ENCODE results near the gene HNRNPF.
A peak's percentile ranks its signal among the peaks of the same experiment; 100 is the strongest.

Gene HNRNPF

DNA sequence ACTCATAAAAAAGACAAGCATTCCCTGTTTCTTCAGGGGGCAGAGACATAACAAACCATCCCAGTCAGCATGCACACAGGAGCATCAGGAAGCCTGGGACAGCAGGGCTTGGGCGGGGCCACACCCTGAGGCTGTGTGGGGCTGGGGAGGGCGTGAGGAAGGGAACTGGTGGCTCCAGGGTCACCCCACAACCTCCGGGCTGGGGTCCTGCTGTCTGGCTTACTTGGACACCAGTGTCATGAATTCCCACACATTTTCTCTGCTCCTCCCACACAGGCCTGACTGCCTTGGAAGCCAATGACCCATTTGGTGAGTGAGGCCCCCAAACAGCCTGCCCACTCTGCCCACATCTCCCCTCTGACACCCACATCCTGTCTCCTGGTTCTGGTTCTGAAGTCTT lies 34.8 kb downstream of the HNRNPF start:
- DNase-seq, result no peak

DNA sequence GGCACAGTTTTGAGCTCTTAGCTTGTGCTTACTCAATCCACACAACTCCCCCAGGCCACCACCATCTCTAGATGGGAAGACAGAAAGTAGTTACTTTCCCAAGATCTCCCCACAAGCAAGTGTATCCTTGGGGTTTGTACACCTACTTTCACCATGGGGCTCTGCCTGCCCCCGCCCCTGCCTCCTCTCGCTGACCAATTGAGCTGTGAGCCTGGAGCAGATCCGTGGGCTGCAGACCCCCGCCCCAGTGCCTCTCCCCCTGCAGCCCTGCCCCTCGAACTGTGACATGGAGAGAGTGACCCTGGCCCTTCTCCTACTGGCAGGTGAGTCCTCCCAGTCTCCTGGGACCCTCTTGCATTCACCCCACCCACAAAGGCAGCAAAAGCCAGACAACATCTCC lies 35.5 kb downstream of the HNRNPF start:
- DNase-seq, result no peak

DNA sequence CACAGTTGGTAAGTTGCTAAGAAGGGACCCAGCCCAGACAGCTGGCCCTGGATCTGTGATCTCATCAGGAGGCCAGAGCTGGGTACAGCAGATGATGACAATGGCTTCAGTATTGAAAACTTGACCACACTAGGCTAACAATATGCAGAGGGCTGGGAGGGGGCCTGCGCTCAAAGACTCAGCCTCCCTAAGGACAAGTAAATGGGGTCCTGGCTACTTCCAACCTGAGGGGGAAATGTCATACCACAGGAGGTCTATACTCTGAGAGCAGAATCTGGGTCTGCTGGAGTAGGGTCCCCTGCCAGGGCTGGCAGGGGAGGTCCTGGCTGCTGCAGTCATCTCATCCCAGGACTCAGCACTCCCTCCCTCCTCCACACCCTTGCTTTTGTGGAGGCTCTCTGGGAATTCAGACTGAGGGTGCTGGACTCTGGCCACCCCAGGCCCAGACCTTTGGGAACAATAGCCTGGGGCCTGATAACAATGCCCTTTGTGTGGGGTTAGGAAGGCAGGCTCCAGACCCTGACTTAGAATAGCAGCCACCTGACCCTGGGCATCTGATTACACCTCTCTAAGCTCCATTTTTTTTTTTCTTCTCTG lies 36.1 kb downstream of the HNRNPF start:
- DNase-seq, result no peak

DNA sequence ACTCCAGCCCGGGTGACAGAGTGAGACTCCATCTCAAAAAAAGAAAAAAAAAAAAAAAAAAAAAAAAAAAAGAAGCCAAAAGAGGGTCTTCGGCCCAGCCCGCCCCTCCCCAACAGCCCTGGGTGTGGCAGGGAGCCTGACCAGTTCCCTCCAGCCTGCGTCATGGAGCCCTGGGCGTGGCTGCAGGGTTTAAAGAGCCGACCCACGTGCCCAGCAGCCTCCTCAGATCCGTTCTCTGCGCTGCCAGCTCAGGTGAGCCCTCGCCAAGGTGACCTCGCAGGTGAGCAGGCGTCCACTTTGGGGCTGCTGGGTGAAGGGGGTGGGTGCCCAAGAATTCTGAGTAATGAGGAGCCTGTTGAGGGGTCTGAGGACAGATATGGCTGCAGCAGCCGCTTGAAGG lies 37.6 kb downstream of the HNRNPF start, which contains the start of gene FXYD4:
Gene FXYD4 (plus strand): TSS at position 219 of the 400 bp plus-strand sequence. CDS start 2,111 bp downstream, outside the sequence.
- DNase-seq, result no peak

DNA sequence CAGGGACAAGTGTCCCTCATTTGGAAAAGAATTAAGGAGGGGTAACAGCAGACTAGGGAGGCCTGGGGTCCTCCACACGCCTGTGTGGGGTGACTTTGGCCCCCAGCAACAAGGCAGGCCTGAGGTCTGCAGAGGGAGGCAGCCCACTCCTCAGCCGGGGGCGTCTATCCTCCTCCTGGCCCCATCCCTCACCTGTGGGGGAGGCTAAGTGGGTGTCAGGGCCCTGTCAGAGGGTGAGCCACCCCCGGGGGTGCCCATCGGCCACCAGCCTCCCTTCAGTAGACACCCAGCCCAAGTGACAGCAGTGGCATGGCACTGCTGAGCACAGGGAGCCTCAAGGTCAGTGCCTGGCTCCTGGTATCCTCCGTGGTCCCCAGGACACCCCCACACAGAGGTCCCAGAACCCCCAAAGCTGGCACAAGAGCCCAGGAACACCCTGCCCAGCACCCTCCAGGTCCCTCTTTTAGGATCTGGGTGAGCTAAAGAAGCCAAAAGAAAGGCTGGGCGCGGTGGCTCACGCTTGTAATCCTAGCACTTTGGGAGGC lies 38.2 kb downstream of the HNRNPF start:
- no peak for DNase-seq

DNA sequence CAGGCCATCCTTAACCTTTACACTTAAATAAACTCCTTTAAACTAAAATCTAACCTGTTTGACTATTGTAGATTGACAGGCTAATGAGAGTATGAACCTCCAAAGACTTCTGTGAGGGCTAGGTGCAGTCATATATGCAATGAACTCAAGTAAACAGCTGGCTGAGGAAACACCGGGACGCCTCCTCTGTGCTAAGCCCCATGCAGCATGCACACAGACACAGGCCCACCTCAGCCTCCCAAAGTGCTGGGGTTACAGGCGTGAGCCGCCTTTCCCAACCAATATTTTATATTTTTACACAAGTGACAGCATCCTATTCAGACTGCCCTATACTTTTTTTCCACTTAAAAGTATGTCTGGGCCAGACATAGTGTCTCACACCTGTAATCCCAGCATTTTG lies 39.1 kb downstream of the HNRNPF start:
- no peak for DNase-seq

DNA sequence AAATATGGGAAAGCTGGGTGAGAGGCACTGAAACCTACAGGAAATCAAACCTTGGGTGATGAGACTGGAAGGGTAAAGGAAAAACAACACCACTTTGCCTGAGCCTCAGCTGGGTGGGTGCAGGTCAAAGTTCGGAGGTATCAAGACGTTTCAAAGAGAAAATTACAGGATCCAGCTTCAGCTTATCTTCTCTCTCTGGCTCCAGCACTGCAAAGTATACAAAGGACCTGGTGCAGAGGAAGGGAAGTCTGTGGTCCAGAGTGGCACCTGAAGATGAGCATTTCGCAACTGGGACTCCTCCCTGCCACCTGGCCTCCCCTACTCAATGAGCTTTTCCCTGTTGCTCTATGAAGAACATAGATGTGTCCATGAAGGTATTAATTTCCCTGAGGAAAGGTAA lies 44.0 kb downstream of the HNRNPF start:
- DNase-seq, result no peak

DNA sequence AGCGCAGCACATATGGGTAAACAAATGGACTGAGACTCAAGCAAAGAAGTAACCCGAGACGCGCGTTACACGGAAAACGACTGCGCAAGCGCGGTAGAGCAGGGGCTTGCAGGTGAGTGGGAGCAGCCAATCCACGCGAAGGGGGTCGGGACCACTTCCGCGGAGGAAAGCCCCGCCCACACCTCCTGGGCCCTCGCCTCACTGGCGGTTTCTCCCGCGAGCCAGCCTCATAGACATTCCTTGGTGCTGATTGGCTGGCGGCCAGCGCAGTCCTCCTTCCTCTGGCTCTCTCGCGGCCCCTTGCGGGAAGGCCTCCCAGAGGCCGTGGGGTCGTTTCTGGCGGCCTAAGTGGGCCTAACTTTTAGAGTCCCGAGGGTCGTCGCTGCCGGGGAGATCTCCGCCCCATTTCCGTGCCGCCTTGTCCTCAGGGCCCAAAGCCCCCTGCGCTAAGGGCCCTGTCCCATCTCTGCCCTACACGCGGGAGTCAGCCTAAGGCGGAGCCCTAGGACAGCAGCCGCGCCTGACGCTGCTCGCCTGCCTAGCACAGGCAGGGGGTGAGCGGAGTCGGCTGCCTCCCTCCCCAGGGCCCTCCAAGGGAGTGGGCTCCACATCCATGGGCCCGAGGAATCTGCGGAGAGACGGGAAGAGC lies 46.7 kb downstream of the HNRNPF start:
- peak; percentile 89 for DNase-seq

DNA sequence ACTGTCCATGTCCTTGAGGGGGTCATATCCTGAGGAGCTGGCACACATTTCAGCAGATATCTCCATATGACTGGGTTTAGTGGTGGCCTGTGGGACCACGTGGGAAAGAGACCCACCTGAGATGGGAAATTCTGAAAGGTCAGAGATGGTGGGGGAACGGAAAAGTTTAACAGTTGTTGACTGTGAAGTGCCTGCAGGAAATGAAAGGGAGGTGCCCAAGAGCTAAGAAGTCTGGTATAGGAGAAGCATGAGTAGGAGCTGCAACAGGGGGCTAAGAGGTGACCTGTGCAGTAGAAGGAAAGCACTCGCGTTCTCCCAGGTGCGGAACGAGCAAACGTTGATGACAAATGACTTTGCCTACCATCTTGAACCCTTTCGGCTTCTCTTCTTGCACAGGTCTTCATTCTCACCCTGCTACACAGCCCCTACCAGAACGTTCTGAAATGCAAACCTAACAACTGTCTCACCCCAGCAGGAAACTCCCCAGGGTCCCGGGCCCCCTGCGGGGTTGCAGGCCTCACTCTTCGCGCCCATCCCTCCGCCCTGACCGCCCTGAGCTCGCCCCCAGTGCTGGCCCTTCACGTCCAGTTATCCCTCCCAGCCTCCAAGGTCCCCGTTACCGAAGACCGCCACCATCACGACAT lies 47.3 kb downstream of the HNRNPF start:
- no peak for DNase-seq

DNA sequence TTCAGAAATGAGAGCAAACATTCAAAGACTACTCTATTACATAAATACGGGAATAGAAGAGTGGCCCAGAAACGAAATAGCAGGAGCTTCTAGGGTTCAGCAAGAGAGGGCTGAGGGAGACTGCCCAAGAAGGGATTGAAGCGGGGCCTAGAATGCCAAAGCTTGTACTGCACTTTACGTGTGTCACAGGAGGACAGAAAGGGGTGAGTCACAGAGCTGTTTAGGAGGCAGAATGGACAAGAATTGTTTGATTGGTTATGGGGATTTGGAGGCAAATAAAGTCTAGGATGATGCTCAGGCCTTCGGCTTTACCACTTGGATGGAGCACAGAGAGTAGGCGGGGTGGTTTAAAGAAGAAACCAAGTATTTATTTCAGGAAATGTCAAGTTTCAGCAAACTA lies 48.9 kb downstream of the HNRNPF start:
- DNase-seq, result no peak

DNA sequence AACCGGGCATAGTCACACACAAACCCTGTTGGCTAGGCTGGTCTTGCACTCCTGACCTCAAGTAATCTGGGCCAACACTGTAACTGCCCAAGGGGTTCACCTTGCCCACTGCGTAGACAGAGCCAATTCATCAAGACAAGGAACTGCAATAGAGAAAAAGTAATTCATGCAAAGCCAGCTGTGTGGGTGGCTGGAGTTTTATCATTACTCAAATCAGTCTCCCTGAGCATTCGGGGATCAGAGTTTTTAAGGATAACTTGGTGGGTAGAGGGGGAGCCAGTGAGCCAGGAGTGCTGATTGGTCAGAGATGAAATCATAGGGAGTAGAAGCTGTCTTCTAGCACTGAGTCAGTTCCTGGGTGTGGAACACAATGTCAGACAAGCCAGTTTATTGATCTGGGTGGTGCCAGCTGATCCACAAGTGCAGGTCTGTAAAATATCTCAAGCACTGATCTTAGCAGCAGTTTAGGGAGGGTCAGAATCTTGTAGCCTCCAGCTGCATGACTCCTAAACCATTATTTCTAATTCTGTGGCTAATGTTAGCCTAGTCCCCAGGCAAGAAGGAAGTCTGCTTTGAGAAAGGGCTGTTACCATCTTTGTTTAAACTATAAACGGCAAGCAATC lies 53.1 kb downstream of the HNRNPF start:
- peak; percentile 9 for DNase-seq

DNA sequence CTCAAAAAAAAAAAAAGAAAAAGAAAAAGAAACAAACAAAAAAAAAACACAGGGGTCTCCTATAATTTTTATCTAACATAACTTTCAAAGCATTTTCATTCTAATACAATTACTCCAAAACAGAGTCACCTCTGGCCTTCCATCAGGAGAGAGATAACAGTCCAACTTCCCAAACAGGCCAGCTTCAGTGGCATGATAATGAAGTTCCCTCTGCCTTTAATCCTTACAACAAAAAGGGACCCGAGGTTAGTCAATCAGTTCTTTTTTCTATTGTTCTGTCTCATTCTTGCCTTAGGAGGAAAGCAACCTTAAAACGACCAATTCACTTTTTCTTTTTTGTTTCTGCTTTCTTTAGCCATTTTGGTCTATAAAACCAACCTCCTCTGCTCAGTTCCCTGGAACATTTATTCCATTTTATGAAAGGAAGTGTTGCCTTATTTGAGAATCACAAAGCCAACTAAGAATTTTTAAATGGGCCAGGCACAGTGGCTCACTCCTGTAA lies 54.1 kb downstream of the HNRNPF start:
- no peak for DNase-seq

DNA sequence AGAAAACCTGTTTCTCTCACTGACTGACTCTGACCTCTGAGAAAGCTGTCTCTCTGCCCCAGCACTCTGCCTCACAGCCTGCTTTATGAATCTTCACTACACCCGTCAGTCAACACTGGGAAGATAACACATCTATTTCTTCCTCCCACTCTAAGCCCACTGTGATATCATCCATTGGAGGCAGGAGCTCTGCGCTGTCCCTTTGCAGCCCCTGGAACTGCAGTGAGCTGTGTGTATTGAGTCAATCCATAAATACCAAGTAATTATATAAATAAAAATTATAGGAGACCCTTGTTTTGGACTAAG lies 54.7 kb downstream of the HNRNPF start:
- DNase-seq, result no peak

DNA sequence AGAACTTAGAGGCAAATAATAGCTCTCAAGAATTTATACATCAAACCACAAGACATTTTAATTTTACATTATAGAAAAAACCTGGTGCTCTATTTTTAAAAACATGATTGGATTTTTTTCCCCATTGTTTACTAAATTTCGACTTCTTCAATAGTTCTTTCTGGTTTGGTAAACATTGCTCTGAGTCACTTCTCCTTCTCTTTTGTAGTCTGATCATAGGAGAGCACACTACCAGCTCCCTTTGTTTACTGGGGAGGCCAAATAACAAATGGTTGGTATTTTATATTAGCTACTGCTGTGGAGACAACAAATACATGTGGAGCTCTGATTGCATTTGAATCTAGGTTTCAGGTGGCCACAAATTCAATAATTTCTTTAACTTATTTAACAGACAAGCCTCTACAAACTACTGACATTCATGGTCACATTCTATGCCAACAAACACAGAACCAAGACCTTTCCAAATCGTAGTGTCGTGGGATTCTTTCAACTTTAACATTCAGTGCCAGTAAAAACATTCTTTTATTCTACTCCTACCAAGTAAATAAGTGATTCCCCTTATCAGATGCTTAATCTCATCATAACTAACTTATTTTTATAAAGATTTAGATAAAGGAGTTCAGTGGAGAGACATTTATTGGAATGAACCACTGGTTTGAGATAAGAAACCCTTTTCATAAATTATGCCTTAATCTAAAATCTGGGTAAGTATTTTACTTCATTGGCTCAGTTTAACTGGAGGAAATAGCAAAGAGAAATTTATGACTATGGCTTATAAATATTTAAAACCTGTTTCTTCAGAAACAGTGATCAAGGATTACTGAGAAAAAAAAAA lies 55.3 kb downstream of the HNRNPF start:
- DNase-seq, result no peak

DNA sequence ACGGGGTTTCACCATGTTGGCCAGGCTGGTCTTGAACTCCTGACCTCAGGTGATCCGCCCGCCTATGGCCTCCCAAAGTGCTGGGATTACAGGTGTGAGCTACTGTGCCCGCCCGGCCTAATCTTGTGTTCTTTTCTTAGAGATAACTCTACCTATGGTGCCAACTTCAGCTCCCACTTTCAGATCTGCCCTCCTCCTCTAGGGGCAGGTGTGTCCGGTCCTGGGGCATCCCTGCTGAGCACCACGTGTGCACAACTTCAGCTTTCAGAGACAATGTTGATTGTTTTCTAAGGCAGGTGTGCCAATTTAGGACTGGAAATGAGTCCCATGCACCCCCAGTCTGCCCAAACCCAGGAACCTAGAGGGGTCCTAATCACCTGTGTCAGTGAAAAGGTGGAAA lies 56.0 kb downstream of the HNRNPF start:
- DNase-seq, result no peak

DNA sequence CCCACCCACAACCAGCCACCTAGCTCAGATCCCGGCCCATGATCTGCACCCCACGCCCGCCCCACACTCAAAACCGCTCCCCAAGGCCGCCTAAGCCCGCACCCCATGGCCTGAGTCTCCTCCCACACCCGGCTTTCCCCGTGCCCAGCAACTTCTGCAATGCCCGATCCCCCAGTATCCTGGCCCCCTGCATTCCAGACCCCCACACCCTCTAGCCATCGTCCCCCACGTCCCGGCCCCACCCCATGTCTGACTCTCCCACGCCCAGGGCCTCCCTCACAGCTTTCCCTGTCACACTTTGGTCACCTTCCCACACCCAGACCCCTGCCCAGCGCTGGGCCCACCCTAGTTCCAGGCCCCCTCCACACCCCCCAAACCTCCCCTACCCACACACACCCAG lies 57.7 kb downstream of the HNRNPF start:
- no peak for DNase-seq

DNA sequence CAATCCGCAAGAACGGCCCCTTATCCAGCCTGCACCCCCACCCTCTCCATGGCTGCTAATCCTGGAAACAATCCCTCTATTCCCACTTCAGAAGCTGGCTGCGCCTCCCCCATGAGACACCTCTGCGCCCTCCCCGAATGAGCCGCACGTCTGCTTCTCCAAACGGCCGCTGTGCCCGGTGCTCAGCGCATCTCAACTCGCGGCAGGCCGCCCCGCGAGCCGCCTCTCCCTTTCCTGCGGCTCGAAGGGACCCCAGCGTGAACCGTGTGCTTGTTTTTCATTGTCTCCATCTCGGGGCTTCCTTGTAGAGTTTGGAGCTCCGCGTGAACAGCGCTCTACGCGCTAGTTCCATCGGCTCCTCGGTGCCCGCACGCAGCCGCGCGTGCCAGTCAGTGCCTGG lies 58.3 kb downstream of the HNRNPF start:
- DNase-seq, result no peak

DNA sequence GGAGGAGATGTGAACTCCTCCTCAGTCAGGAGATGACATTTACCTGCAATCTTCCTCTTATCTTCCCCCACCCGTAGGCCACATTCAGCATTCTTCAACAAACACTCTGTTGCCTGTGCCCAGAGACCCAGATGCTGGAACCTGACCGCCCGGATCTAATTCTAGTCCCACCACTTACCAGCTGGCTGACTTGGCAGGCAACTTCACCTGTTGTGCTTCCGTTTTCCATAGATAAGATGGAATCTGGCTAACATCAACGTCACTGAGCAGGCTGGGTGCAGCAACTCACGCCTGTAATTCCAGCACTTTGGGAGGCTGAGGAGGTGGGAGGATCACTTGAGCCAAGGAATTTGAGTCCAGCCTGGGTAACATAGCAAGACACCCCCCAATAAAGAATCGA lies 58.8 kb downstream of the HNRNPF start:
- no peak for DNase-seq

DNA sequence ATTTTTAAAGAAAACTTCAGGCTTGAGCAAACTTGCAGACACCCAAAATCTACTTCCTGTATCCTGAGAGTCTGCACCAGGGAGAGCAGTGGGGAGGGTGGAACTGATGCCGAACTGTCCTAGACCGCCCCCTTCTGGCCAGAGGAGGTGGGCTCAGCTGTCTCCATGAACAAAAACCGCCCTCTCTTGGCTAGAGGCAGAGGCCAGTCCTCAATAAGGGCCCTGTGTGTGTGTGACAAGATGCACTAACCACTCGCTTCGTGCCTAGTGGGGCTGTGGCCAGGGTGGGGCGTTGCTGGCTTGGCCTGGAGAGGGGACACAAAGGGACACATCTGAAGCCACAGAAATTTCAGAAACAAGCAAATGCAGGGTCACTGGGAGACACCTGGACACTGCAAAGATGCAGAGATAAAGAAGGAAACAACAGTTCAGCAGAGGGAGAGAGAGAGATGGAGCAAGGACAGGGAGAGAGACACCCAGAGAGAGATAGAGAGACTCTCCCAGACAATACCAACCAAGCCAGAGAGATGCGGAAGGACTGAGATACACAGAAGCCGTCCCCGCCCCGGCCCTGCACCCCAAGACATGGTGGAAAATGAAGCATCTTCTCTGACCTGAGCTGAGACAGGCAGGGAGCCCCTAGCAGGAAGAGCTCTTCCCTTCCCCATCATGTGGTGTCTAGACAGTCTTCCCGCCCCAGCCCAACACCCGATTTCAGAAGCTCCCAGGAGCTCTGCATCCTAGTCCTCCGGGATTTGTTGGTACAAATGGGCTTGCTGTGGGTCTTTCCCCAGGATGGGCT lies 60.3 kb downstream of the HNRNPF start:
- peak; percentile 65 for DNase-seq

DNA sequence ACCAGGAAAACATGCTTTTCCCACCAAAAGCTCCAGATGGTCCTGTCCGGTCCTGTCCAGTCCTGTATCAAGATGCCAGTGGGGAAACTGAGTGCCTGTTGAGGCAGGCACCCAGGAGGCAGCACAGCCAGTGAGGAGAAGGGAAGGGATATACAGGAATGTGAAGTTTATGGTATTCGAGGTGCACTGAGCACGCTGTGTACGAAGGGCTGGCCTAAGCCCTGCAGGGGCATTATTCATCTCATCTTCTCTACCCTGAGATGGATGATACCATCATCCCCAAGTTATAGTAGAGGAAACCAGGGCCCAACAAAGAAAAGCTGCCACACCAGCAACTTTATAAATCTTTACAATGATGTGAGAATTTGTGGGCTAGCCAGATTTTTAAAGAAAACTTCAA lies 61.0 kb downstream of the HNRNPF start:
- no peak for DNase-seq

DNA sequence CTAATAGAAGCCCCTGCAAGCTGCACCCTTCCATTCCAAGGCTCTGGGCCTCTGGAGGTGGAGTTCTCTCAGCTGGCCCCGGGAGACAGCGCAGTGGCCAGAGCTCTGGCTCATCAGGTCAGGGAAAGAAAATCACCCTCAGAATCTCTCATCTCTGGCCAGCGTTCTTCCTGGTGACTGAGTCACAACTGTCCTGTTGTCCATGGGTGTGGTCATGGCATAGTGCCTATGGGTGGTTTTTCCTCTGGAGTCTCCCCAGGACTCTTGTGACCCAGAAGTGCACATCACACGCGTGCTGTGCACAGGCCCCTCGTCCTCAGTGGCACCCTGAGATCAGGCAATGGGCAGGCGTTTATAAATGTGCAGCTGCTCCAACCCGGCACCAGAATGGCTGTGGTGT lies 64.9 kb downstream of the HNRNPF start:
- no peak for DNase-seq

DNA sequence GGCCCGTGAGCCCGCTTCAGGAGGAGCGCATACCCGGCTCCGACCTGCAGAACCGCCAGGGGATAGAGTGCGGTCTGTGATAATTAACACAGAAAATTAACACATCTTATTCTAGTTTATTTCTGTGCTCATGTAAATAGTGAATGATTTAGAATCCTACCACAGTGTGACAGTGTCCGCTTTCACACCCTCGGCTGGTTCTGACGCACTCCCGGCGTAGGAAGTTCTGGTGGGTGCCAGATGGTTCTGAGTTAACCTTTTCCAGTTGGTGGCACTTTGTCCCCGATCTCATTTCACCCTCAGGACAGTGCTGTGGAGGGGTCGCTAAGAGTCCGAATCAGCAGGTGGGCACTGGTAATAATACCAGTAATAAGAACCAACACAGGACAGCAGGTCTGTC lies 65.9 kb downstream of the HNRNPF start:
- no peak for DNase-seq

Measured in fibroblast of skin of right quadriceps (primary cell).